ENCODE results near the gene NPTXR. TPM values are rescaled to one million over a fixed set of nuclear protein-coding genes. Genes with fewer than 3 reads are reported as not detected.

Gene NPTXR
- total and polyA plus RNA-seq, 7 donors = under 0.01 to 14.4 (median 4.2) TPM; not detected in 1

DNA sequence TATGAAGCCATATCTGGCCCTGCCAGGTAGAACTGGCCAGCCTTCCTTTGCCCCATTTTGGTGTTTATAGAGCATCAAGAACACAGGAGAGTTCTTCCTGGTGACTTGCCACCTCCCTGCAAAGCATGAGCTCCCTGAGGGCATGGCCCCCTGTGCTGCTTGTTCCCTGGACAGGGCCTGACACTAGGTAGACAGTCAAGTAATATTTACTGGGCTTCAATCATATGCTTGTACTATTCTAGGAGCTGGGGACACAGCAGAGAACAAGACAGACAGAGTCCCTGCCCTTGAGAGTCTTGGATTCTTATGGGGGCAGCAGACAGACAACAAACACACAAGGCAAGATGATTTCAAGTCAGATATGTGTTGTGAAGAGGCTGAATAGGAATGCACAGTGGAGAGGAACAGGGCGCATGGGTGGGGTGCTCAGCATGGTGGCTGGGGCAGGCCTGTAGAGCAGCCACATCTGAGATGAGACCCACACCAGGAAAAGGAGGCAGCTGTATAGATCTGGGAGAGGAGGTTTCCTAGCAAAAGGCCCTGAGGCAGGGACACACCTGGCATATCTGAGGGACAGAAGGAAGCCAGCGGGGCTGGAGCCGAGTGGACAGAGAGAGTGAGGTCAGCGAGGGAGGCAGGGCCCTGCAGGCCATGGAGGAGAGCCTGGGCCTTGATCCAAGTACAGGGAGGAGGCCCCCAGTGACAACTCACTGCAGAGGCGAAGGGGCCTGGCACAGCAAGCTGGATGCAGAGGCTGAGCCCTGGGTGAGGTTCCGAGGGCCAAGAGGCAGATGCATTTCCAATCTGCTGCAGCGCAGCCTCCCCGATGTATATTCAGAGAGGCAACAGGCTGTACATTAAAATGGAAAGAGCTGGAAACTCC, 38.4 kb upstream of the NPTXR start:
- WGBS, 2 donors = 71 to 82% methylated on average over 8 of the region's 8 CpGs
- Histone ChIP-seq H3K36me3 (no peaks in the 10 kb centered on the region), H3K4me3 (no peak overlapping the region), H3K27ac (peak overlapping the region; percentile 89 to 91 (median 90)), H3K4me1 (peaks cover 0 to 33% (median 27%) of the 10 kb centered on the region in 4 donors), H3K9me3 (no peaks in the 10 kb centered on the region), H3K27me3 (no peaks in the 10 kb centered on the region)
- intact Hi-C loops (cut with DNase I) = loop anchor here (2.0 kb wide), 1 partner anchor 43 kb away; no protein-coding TSS in a partner anchor
- TF ChIP-seq POLR2AphosphoS5 (IDR thresholded peaks at IDR 0.05) = peak in 1 of 4 donors; percentile 11
- no peak for TF ChIP-seq EP300 (IDR thresholded peaks at IDR 0.05)
- TF ChIP-seq, protein P1, sequence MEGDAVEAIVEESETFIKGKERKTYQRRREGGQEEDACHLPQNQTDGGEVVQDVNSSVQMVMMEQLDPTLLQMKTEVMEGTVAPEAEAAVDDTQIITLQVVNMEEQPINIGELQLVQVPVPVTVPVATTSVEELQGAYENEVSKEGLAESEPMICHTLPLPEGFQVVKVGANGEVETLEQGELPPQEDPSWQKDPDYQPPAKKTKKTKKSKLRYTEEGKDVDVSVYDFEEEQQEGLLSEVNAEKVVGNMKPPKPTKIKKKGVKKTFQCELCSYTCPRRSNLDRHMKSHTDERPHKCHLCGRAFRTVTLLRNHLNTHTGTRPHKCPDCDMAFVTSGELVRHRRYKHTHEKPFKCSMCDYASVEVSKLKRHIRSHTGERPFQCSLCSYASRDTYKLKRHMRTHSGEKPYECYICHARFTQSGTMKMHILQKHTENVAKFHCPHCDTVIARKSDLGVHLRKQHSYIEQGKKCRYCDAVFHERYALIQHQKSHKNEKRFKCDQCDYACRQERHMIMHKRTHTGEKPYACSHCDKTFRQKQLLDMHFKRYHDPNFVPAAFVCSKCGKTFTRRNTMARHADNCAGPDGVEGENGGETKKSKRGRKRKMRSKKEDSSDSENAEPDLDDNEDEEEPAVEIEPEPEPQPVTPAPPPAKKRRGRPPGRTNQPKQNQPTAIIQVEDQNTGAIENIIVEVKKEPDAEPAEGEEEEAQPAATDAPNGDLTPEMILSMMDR (IDR thresholded peaks at IDR 0.05) = no peak
- no peak for DNase-seq

DNA sequence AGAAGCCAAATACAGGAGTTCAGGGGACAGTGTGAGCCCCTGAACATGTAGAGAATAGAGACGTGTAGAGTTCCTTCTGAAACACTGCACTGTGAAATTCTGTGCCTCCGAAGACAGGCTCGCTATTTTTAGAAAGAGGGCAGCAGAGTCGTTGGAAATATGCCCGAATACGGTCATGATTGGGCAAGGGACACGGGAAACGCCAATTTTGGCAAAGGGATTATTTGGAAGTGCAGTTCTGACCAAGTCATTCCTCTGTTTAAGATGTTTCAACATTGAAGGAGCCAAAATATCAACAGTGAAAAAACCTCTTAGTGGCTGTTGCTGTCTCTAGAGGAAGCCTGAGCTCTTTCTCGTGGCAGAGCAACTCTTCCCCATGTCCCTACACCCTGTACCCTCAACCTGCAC, 37.6 kb upstream of the NPTXR start:
- H3K9me3 ChIP-seq = no peaks in the 10 kb centered on the region
- peaks cover 0 to 33% (median 27%) of the 10 kb centered on the region in 4 donors for H3K4me1 ChIP-seq
- no peaks in the 10 kb centered on the region for H3K36me3 ChIP-seq
- H3K27ac ChIP-seq = peak overlapping the region; percentile 89 to 91 (median 90)
- peak; percentile 90 for DNase-seq
- 47 to 59% methylated on average over 9 of the region's 9 CpGs for WGBS, 2 donors
- peak overlapping the region in 2 of 4 donors; percentile 0 to 28 for H3K4me3 ChIP-seq
- TF ChIP-seq POLR2AphosphoS5 (IDR thresholded peaks at IDR 0.05) (peak; percentile 81 to 88 (median 84)), EP300 (IDR thresholded peaks at IDR 0.05) (peak in 1 of 4 donors; percentile 16), POLR2A (IDR thresholded peaks at IDR 0.05) (no peak)
- TF ChIP-seq, protein P1 (IDR thresholded peaks at IDR 0.05) = no peak
- intact Hi-C loops (cut with DNase I) = loop anchor here (2.0 kb wide), 1 partner anchor 43 kb away; no protein-coding TSS in a partner anchor
- H3K27me3 ChIP-seq = no peaks in the 10 kb centered on the region

DNA sequence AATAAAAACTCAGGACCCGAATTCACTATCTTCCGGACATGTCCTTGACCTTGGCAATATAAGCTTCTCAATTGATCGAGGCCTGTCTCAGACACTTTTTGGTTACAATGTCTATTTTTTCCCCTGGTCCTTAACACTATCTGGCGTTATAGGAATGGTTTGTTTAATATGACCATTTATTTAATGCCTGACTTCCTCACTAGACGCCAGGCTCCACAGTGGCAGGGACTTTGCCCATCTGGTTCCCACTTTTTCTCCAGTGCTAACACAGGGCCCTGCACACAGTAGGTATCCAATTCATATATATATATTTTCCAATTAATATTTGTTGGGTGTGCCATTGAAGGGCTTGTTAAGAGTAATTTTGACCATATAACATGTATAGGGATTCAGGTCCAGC, 36.1 kb upstream of the NPTXR start:
- Histone ChIP-seq H3K27me3 (no peaks in the 10 kb centered on the region), H3K4me1 (peaks cover 0 to 33% (median 27%) of the 10 kb centered on the region in 4 donors), H3K27ac (peak overlapping the region in 3 of 4 donors; percentile 89 to 91 (median 89)), H3K36me3 (no peaks in the 10 kb centered on the region), H3K9me3 (no peaks in the 10 kb centered on the region), H3K4me3 (no peak overlapping the region)
- WGBS, 2 donors = 67 to 90% methylated on average over 5 of the region's 5 CpGs
- intact Hi-C loops (cut with DNase I) = loop anchor here (2.0 kb wide), 1 partner anchor 45 kb away; no protein-coding TSS in a partner anchor
- TF ChIP-seq EP300 (IDR thresholded peaks at IDR 0.05) = no peak
- TF ChIP-seq POLR2AphosphoS5 (IDR thresholded peaks at IDR 0.05) = no peak
- no peak for TF ChIP-seq POLR2A (IDR thresholded peaks at IDR 0.05)
- TF ChIP-seq, protein P1 (IDR thresholded peaks at IDR 0.05) = no peak
- DNase-seq = no peak

DNA sequence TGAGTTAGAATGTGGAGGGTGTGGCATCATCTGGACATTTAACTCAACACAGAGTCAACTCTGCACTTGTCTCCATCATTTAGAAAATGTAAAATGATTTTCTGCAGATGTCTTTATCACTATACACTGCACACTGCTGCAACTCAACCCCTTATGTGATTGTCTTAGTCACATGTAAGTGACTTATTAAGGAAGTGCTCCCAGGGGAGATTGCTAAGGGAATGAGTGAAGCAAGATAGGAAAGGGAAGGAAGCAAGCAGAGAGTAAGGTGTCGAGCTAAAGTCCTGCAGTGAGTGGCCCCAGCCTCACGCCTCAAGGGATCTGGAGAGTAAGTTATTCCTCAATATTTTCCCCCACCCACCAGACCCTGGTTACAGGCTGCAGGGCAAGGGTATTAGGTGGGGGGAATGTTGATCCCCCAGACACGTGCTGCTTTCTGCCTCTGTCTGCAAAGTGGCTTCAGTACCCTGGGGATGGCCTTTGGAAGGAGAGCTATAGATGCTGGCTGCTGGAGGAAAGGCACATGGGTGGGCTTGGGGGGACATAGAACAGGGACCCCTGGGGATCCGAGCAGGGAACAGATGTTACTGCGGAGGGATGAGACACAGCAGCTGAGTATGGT, 35.4 kb upstream of the NPTXR start:
- intact Hi-C loops (cut with DNase I) = no loop called here
- no peak for DNase-seq
- TF ChIP-seq EP300 (IDR thresholded peaks at IDR 0.05) = no peak
- TF ChIP-seq POLR2A (IDR thresholded peaks at IDR 0.05) = no peak
- TF ChIP-seq, protein P1 (IDR thresholded peaks at IDR 0.05) = no peak
- no peak for TF ChIP-seq POLR2AphosphoS5 (IDR thresholded peaks at IDR 0.05)
- Histone ChIP-seq H3K4me3 (no peak overlapping the region), H3K36me3 (no peaks in the 10 kb centered on the region), H3K4me1 (peaks cover 0 to 33% (median 27%) of the 10 kb centered on the region in 4 donors), H3K9me3 (no peaks in the 10 kb centered on the region), H3K27me3 (no peaks in the 10 kb centered on the region), H3K27ac (peak overlapping the region in 3 of 4 donors; percentile 89 to 91 (median 89))
- 79 to 82% methylated on average over 5 of the region's 5 CpGs for WGBS, 2 donors
